Fibroblast of lung (primary cell): ENCODE measurements around the gene TMEM131. TPM values are rescaled to one million over a fixed set of nuclear protein-coding genes. Genes with fewer than 3 reads are reported as not detected.

Experiments
- DNase-seq, 2 donors: peaks; one replicate each; pipeline versions ENCODE4 v3.0.0 to v3.0.0-alpha.2; 2010; ENCODE audit warnings: low read depth in 2 of 2
- H2AFZ ChIP-seq: 2 replicates; pipeline ENCODE4 v1.5.1; 2012; ENCODE audit warnings: low read length, control low read depth, inconsistent platforms
- H3K27ac ChIP-seq: 2 replicates; pipeline ENCODE4 v1.5.1; 2011; ENCODE audit warnings: low read length, control low read depth; ENCODE audit not compliant: insufficient read depth
- H3K27me3 ChIP-seq: 2 replicates; pipeline ENCODE4 v1.5.1; 2011; ENCODE audit warnings: mild to moderate bottlenecking, low read length; ENCODE audit not compliant: control insufficient read depth, insufficient read depth
- H3K36me3 ChIP-seq: 2 replicates; pipeline ENCODE4 v1.5.1; 2011; ENCODE audit warnings: low read length; ENCODE audit not compliant: control insufficient read depth, insufficient read depth
- H3K4me1 ChIP-seq: 2 replicates; pipeline ENCODE4 v1.5.1; 2011; ENCODE audit warnings: low read length; ENCODE audit not compliant: control insufficient read depth, insufficient read depth; ENCODE audit errors: extremely low read depth
- H3K4me2 ChIP-seq: 2 replicates; pipeline ENCODE4 v1.5.1; 2011; ENCODE audit warnings: low read length, control low read depth; ENCODE audit not compliant: insufficient read depth; ENCODE audit errors: extremely low read depth
- H3K4me3 ChIP-seq, 4 experiments: fragments of 200-600 bp in 1 of 4; sonication (generic) in 1 of 4; replicated peaks in 1 of 4; 2 replicates each; pipeline ENCODE4 v1.5.1; 2011 to 2016; ENCODE audit warnings: low read length in 4 of 4, low read depth in 3 of 4, mild to moderate bottlenecking in 3 of 4, control low read depth in 2 of 4, inconsistent platforms in 1 of 4, mixed read lengths in 1 of 4; ENCODE audit not compliant: insufficient read depth in 1 of 4; ENCODE audit errors: control extremely low read depth in 1 of 4
- H3K79me2 ChIP-seq: 2 replicates; pipeline ENCODE4 v1.5.1; 2012; ENCODE audit warnings: mild to moderate bottlenecking, low read length, inconsistent platforms; ENCODE audit not compliant: control insufficient read depth, insufficient read depth
- H3K9ac ChIP-seq: 2 replicates; pipeline ENCODE4 v1.5.1; 2011; ENCODE audit warnings: mild to moderate bottlenecking, low read length, control low read depth; ENCODE audit not compliant: insufficient read depth
- H3K9me3 ChIP-seq: 2 replicates; pipeline ENCODE4 v1.5.1; 2012; ENCODE audit warnings: low read depth, low read length; ENCODE audit not compliant: control insufficient read depth, insufficient read depth
- H4K20me1 ChIP-seq: 2 replicates; pipeline ENCODE4 v1.5.1; 2011; ENCODE audit warnings: low read length; ENCODE audit not compliant: control insufficient read depth, insufficient read depth; ENCODE audit errors: extremely low read depth
- EZH2 ChIP-seq: IDR thresholded peaks from 2 replicates; pipeline ENCODE4 v1.5.1; 2012; ENCODE audit warnings: low read length, control low read depth, mild to moderate bottlenecking; ENCODE audit errors: missing control alignments
- polyA plus RNA-seq, 2 donors: library from polyadenylated mRNA; depleted of rRNA in 1 of 2; stranded (reverse) in 1 of 2; unstranded in 1 of 2; fragments of >200 nt; gene quantifications; 2 replicates each; pipeline ENCODE4 v1.2.1, GENCODE V29; 2011 to 2012; ENCODE audit warnings: missing spikeins in 1 of 2
- total RNA-seq: library from RNA; depleted of rRNA; stranded (reverse); fragments of >200 nt; gene quantifications from 2 replicates; pipeline ENCODE4 v1.2.1, GENCODE V29; 2014
- TF ChIP-seq, protein P1 (sequence below), 2 donors: IDR thresholded peaks in 1 of 2; conservative IDR thresholded peaks in 1 of 2; 1 replicate in 1 of 2; 2 replicates in 1 of 2; pipeline ENCODE4 v1.5.1; 2011 to 2012; ENCODE audit warnings: low read length in 2 of 2, control low read depth in 1 of 2, inconsistent platforms in 1 of 2, low read depth in 1 of 2, mild to moderate bottlenecking in 1 of 2

Gene TMEM131
- total and polyA plus RNA-seq, 2 donors (not counting 1 experiment from before 2014, with no cell fraction given), result 18.1 to 32.4 TPM

DNA sequence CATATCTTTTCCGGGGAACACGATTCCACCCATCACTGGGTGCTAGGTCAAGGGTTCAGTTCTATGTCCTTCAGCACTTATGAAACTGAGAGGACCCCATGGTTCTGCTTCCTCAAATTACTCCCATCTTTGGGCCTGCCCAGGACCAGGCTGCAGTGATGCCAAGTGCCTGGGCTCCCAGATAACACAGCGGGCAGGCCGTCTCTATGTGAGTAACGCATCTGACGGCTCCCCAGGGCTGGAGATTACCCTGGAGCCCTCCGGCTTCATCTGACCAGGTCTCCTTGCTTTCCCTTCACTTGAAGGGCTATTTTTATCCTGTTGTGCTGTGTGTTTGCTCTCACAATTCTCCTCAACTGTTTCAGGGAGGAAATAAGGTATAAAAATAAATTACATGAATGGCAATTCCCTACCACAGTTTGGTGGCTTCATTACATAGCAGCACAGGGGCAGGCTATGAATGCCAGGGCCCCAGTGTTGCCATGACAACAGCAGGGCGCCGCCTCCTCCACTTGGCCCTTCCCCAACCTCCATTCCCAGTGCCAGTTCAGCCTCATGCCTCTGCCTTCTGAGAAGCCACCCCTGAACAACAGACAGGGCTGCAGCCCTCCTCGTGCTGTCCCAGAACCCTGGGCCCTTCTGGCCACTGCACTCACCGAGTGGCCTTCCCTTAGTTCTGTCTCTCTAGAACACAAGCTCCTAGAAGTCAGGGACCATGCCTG lies 25.4 kb upstream of the TMEM131 start:
- Histone ChIP-seq H3K4me1 (no peaks in the 10 kb centered on the region), H3K36me3 (no peaks in the 10 kb centered on the region), H2AFZ (no peak overlapping the region), H3K9me3 (no peaks in the 10 kb centered on the region), H3K4me3 (no peak overlapping the region), H3K79me2 (no peaks in the 10 kb centered on the region), H3K27ac (no peak overlapping the region), H3K4me2 (no peak overlapping the region), H3K27me3 (no peaks in the 10 kb centered on the region), H4K20me1 (no peaks in the 10 kb centered on the region), H3K9ac (no peak overlapping the region)
- TF ChIP-seq, protein P1, sequence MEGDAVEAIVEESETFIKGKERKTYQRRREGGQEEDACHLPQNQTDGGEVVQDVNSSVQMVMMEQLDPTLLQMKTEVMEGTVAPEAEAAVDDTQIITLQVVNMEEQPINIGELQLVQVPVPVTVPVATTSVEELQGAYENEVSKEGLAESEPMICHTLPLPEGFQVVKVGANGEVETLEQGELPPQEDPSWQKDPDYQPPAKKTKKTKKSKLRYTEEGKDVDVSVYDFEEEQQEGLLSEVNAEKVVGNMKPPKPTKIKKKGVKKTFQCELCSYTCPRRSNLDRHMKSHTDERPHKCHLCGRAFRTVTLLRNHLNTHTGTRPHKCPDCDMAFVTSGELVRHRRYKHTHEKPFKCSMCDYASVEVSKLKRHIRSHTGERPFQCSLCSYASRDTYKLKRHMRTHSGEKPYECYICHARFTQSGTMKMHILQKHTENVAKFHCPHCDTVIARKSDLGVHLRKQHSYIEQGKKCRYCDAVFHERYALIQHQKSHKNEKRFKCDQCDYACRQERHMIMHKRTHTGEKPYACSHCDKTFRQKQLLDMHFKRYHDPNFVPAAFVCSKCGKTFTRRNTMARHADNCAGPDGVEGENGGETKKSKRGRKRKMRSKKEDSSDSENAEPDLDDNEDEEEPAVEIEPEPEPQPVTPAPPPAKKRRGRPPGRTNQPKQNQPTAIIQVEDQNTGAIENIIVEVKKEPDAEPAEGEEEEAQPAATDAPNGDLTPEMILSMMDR (conservative IDR thresholded peaks at IDR 0.05 in 1 of 2, IDR thresholded peaks at IDR 0.05 in 1 of 2; ENCODE audit: low read depth in 1 of 2, low read length in 2 of 2), result no peak
- TF ChIP-seq EZH2, result no peak
- DNase-seq, result no peak

DNA sequence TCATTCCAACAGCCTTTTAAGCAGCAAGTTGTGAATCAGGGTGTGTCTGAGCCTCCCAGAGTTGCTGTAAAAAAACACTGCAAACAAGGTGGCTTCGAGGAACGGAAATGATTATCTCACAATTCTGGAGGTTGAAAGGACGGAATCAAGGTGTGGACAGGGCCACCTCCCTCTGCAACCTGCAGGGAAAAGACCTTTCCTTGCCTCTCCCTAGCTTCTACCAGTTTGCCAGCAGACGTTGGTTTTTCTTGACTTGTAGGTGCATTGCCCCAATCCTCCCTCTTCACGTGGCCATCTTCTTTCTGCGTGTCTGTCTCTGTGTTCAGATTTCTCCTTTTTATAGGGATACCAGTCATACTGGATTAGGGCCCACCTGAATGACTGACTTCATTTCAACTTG lies 24.8 kb upstream of the TMEM131 start:
- H3K27me3 ChIP-seq, result no peaks in the 10 kb centered on the region
- no peak overlapping the region for H2AFZ ChIP-seq
- H3K79me2 ChIP-seq, result no peaks in the 10 kb centered on the region
- no peak for DNase-seq
- H3K9me3 ChIP-seq, result no peaks in the 10 kb centered on the region
- H3K27ac ChIP-seq, result no peak overlapping the region
- TF ChIP-seq, protein P1 (conservative IDR thresholded peaks at IDR 0.05 in 1 of 2, IDR thresholded peaks at IDR 0.05 in 1 of 2; ENCODE audit: low read depth in 1 of 2, low read length in 2 of 2), result no peak
- no peak for TF ChIP-seq EZH2
- H3K4me3 ChIP-seq, result no peak overlapping the region
- no peak overlapping the region for H3K4me2 ChIP-seq
- no peaks in the 10 kb centered on the region for H4K20me1 ChIP-seq
- no peaks in the 10 kb centered on the region for H3K36me3 ChIP-seq
- H3K4me1 ChIP-seq, result no peaks in the 10 kb centered on the region
- no peak overlapping the region for H3K9ac ChIP-seq

DNA sequence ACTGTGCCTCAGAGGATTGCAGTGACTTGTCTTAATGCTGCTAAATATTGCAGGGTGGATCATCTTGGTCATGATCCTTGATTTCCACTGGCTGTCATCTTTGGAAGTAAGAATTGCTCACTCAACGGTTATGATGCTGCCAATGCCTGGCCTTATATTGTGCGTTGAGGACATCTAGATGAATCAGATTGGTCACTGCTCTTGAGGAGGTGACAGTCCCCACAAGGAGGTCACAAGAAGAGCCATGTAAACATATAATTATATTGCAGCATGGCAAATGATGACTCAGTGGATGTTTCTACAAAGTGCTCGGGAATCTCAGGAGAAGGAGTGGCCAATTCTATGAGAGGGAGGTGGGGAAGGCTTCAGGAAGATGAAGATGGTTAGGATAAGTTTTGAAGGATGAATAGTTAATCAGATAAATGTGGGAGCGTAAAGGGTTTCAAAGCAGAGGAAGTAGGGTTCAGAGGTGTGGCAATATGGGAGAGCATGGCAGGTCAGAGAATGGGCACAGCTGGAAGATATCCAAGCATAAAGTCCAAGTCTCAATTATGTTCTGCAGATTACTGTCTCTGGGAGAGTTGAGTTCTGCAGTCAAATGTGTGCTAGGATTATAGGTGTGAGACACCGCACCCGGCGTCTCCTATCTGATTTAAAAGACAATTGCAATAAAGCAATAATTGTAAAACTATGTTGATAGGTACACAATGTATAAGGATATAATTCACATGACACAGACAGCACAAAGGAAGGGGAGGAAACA lies 21.3 kb upstream of the TMEM131 start:
- TF ChIP-seq, protein P1 (conservative IDR thresholded peaks at IDR 0.05 in 1 of 2, IDR thresholded peaks at IDR 0.05 in 1 of 2; ENCODE audit: low read depth in 1 of 2, low read length in 2 of 2), result no peak
- TF ChIP-seq EZH2, result no peak
- H4K20me1 ChIP-seq, result no peaks in the 10 kb centered on the region
- no peaks in the 10 kb centered on the region for H3K27me3 ChIP-seq
- no peak overlapping the region for H3K4me3 ChIP-seq
- H2AFZ ChIP-seq, result no peak overlapping the region
- no peak overlapping the region for H3K9ac ChIP-seq
- H3K27ac ChIP-seq, result no peak overlapping the region
- no peak for DNase-seq
- H3K4me1 ChIP-seq, result no peaks in the 10 kb centered on the region
- no peak overlapping the region for H3K4me2 ChIP-seq
- H3K79me2 ChIP-seq, result no peaks in the 10 kb centered on the region
- H3K9me3 ChIP-seq, result no peaks in the 10 kb centered on the region
- no peaks in the 10 kb centered on the region for H3K36me3 ChIP-seq
